ENCODE results near the gene PRR16. TPM values are rescaled to one million over a fixed set of nuclear protein-coding genes. Genes with fewer than 3 reads are reported as not detected.

The PRR16 gene
- total RNA-seq, 4 donors from 2014 or later, result 1.9 to 8.6 (median 2.8) TPM

- Histone ChIP-seq H3K4me3 (replicated peaks in 1 of 3) (no peak overlapping the region), H3K27ac (no peak overlapping the region), H3K27me3 (no peaks in the 10 kb centered on the region), H3K4me1 (no peaks in the 10 kb centered on the region), H3K36me3 (no peaks in the 10 kb centered on the region), H3K9me3 (no peaks in the 10 kb centered on the region)
- 46 to 63% methylated on average over 2 of the region's 2 CpGs for WGBS, 2 donors
- intact Hi-C loops (cut with DNase I), result no loop called here
- DNase-seq, result no peak
- no peak for TF ChIP-seq POLR2A (IDR thresholded peaks at IDR 0.05)
- TF ChIP-seq, protein P1, sequence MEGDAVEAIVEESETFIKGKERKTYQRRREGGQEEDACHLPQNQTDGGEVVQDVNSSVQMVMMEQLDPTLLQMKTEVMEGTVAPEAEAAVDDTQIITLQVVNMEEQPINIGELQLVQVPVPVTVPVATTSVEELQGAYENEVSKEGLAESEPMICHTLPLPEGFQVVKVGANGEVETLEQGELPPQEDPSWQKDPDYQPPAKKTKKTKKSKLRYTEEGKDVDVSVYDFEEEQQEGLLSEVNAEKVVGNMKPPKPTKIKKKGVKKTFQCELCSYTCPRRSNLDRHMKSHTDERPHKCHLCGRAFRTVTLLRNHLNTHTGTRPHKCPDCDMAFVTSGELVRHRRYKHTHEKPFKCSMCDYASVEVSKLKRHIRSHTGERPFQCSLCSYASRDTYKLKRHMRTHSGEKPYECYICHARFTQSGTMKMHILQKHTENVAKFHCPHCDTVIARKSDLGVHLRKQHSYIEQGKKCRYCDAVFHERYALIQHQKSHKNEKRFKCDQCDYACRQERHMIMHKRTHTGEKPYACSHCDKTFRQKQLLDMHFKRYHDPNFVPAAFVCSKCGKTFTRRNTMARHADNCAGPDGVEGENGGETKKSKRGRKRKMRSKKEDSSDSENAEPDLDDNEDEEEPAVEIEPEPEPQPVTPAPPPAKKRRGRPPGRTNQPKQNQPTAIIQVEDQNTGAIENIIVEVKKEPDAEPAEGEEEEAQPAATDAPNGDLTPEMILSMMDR (IDR thresholded peaks at IDR 0.05), result no peak
These were observed 48.0 kb downstream of the PRR16 start for GRCh38 chr5:120512068-120512467.

DNA sequence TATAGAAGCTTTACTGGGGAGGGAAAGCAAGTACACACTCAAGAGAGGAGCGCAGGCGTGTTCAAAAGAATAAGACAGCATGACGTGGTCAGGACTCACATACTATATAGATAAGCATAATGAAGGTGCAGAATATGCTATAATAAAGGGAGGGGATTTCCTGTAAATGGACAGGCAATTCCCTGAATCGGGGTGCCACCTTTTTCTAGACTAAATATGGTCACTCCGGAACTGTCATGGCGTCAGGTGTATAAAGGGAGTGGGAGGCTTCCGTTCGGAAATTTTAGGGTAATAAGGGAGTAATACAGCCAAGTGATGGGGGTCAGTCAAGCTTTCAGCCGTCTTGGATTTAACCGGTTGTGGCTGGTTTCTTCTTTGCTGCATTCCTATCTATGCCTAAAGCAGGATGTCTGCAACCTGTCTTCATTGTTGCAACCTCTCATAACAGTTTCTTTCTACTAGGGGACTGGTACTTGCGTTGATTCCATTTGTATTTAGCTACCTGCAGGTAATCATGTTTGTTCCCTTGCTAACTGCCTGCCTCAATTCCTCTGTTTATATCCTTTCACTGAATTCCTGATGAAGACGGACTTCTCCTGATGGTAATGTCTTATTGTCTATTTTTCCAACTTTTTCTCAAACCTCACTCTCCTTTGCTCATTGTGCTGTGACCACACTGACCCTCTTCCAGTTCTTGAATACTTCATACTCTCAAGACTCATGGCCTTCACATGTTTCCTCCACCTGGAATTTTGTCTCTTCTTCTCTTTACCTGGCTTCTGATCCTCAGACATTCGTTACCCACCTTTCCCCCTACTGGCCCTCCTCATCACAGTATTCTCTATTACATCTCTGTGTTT lies 48.9 kb downstream of the PRR16 start:
- Histone ChIP-seq H3K4me1 (no peaks in the 10 kb centered on the region), H3K27me3 (no peaks in the 10 kb centered on the region), H3K27ac (no peak overlapping the region), H3K9me3 (no peaks in the 10 kb centered on the region), H3K4me3 (replicated peaks in 1 of 3) (no peak overlapping the region), H3K36me3 (no peaks in the 10 kb centered on the region)
- intact Hi-C loops (cut with DNase I), result no loop called here
- no peak for DNase-seq
- WGBS, 2 donors, result 89% methylated on average over 13 of the region's 13 CpGs
- TF ChIP-seq POLR2A (IDR thresholded peaks at IDR 0.05), result no peak
- TF ChIP-seq, protein P1 (IDR thresholded peaks at IDR 0.05), result no peak

DNA sequence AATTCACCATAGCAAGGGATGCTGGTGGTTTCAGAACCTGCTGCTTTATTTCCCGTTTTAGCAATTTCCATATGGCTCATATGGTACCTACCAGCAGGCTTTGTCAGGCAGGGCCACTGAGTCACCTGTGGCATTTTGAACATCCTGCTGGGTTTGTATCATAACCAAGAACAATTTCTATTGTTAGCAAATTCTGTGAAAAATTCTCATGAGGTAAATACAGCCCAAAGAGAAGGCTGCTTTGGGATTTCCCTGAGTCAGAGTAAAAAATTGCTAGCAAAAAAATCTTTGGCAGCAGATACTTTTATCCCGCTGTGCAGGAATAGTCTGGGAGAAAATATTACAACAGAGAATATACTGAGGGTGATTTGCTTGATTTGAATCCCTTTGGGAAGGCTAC lies 52.7 kb downstream of the PRR16 start:
- Histone ChIP-seq H3K4me1 (no peaks in the 10 kb centered on the region), H3K9me3 (no peaks in the 10 kb centered on the region), H3K4me3 (replicated peaks in 1 of 3) (no peak overlapping the region), H3K36me3 (no peaks in the 10 kb centered on the region), H3K27ac (no peak overlapping the region), H3K27me3 (no peaks in the 10 kb centered on the region)
- no peak for DNase-seq
- TF ChIP-seq, protein P1 (IDR thresholded peaks at IDR 0.05), result no peak
- TF ChIP-seq POLR2A (IDR thresholded peaks at IDR 0.05), result no peak
- WGBS, 2 donors, result 79 to 86% methylated on average over 2 of the region's 2 CpGs
- intact Hi-C loops (cut with DNase I), result no loop called here

DNA sequence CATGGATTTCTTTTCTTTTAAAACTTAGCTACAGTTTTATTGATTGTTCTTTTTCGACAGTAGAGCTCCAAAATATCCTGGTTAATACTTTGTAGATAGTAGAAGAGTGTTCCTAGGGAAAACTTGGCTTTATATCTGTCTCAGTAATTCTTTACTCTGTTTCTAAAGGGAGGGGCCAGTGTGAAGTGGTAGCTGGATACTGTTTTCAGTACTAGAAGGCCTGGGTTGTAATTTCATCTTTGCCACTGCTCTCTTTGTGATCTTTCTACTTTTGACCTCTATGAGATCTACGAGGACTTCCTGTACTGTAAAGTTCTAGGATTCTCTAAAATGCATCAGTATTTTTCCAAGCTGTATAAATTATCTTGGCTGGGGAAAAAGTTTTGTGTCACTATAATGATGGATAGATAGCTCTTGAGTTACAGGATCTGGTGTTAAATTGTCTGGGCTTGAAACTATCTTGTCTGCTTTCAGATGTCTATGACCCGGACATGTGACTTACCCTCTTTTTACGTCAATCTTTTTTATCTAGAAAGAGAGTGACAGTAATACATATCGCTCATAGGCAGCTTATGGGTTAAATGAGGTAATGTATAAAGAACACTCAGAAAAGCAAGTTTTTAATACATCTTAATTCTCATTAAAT lies 53.6 kb downstream of the PRR16 start:
- 81 to 86% methylated on average over 5 of the region's 5 CpGs for WGBS, 2 donors
- no peak for DNase-seq
- Histone ChIP-seq H3K4me1 (no peaks in the 10 kb centered on the region), H3K27me3 (no peaks in the 10 kb centered on the region), H3K36me3 (no peaks in the 10 kb centered on the region), H3K4me3 (replicated peaks in 1 of 3) (no peak overlapping the region), H3K9me3 (no peaks in the 10 kb centered on the region), H3K27ac (no peak overlapping the region)
- intact Hi-C loops (cut with DNase I), result no loop called here
- TF ChIP-seq POLR2A (IDR thresholded peaks at IDR 0.05), result no peak
- TF ChIP-seq, protein P1 (IDR thresholded peaks at IDR 0.05), result no peak

GRCh38 chr5:120518581-120518980 lies 54.5 kb downstream of the PRR16 start:
- Histone ChIP-seq H3K36me3 (no peaks in the 10 kb centered on the region), H3K9me3 (no peaks in the 10 kb centered on the region), H3K27ac (no peak overlapping the region), H3K27me3 (no peaks in the 10 kb centered on the region), H3K4me1 (no peaks in the 10 kb centered on the region), H3K4me3 (replicated peaks in 1 of 3) (no peak overlapping the region)
- intact Hi-C loops (cut with DNase I), result no loop called here
- TF ChIP-seq, protein P1 (IDR thresholded peaks at IDR 0.05), result no peak
- TF ChIP-seq POLR2A (IDR thresholded peaks at IDR 0.05), result no peak
- DNase-seq, result no peak
- WGBS, 2 donors, result 65 to 71% methylated on average over 1 of the region's 1 CpG
